GM19099 (cell line): ENCODE data around the gene FSTL5.

Experiments
- POLR2A ChIP-seq: IDR thresholded peaks from 3 replicates; pipeline ENCODE4 v1.6.1; 2011; ENCODE audit warnings: low read depth; ENCODE audit not compliant: insufficient read length; ENCODE audit errors: extremely low read depth

The FSTL5 gene

GRCh38 chr4:161791796-161792556, 371.8 kb downstream of the FSTL5 start:
- no peak for TF ChIP-seq POLR2A

- no peak for TF ChIP-seq POLR2A
Observed at GRCh38 chr4:161767116-161767515, 396.7 kb downstream of the FSTL5 start.

GRCh38 chr4:161762796-161763195, 401.0 kb downstream of the FSTL5 start:
- TF ChIP-seq POLR2A: no peak

- no peak for TF ChIP-seq POLR2A
Observed at GRCh38 chr4:161760008-161760407, 403.8 kb downstream of the FSTL5 start.

- TF ChIP-seq POLR2A: no peak
Observed at GRCh38 chr4:161728929-161729328, 434.9 kb downstream of the FSTL5 start.

GRCh38 chr4:161721947-161722346, 441.9 kb downstream of the FSTL5 start:
- no peak for TF ChIP-seq POLR2A

- TF ChIP-seq POLR2A: no peak
Observed at GRCh38 chr4:161717084-161717483, 446.7 kb downstream of the FSTL5 start.

GRCh38 chr4:161714931-161715330, 448.9 kb downstream of the FSTL5 start:
- no peak for TF ChIP-seq POLR2A

GRCh38 chr4:161714022-161714751, 449.6 kb downstream of the FSTL5 start:
- no peak for TF ChIP-seq POLR2A

GRCh38 chr4:161704653-161705052, 459.1 kb downstream of the FSTL5 start:
- TF ChIP-seq POLR2A: no peak

- no peak for TF ChIP-seq POLR2A
Observed at GRCh38 chr4:161704040-161704439, 459.8 kb downstream of the FSTL5 start.

GRCh38 chr4:161702287-161702686, 461.5 kb downstream of the FSTL5 start:
- TF ChIP-seq POLR2A: no peak

- no peak for TF ChIP-seq POLR2A
Observed at GRCh38 chr4:161696944-161697343, 466.9 kb downstream of the FSTL5 start.

GRCh38 chr4:161680146-161680545, 483.7 kb downstream of the FSTL5 start:
- TF ChIP-seq POLR2A: no peak

- TF ChIP-seq POLR2A: no peak
Observed at GRCh38 chr4:161664740-161665139, 499.1 kb downstream of the FSTL5 start.

- no peak for TF ChIP-seq POLR2A
Observed at GRCh38 chr4:161663844-161664243, 500.0 kb downstream of the FSTL5 start.
